BLaER1 (cell line): Measurements from ENCODE around the gene SPN.
"Not testable (repeated sequence)": the region's sequence is repeated elsewhere in the genome, so short reads cannot be mapped to it uniquely, and the experiment has no call there.

Experiments used
- H3K27ac ChIP-seq: shearing (Covaris generic); formaldehyde crosslinking; 2 replicates; pipeline ENCODE4 v1.8.1; 2022
- H3K27me3 ChIP-seq: shearing (Covaris generic); formaldehyde crosslinking; 2 replicates; pipeline ENCODE4 v1.8.1; 2022
- H3K36me3 ChIP-seq: shearing (Covaris generic); formaldehyde crosslinking; 2 replicates; pipeline ENCODE4 v1.8.1; 2022
- H3K4me1 ChIP-seq: shearing (Covaris generic); formaldehyde crosslinking; 2 replicates; pipeline ENCODE4 v1.8.1; 2022
- H3K4me2 ChIP-seq: shearing (Covaris generic); formaldehyde crosslinking; 2 replicates; pipeline ENCODE4 v1.8.1; 2022
- H3K4me3 ChIP-seq: shearing (Covaris generic); formaldehyde crosslinking; 2 replicates; pipeline ENCODE4 v1.8.1; 2022
- H3K9ac ChIP-seq: shearing (Covaris generic); formaldehyde crosslinking; 2 replicates; pipeline ENCODE4 v1.8.1; 2022
- H3K9me3 ChIP-seq: shearing (Covaris generic); formaldehyde crosslinking; 2 replicates; pipeline ENCODE4 v1.8.1; 2022
- H4K20me1 ChIP-seq: shearing (Covaris generic); formaldehyde crosslinking; 2 replicates; pipeline ENCODE4 v1.8.1; 2022
- Cebpa-rat ChIP-seq: shearing (Covaris generic); IDR thresholded peaks from 2 replicates; pipeline ENCODE4 v1.8.1; 2022

The SPN gene

DNA sequence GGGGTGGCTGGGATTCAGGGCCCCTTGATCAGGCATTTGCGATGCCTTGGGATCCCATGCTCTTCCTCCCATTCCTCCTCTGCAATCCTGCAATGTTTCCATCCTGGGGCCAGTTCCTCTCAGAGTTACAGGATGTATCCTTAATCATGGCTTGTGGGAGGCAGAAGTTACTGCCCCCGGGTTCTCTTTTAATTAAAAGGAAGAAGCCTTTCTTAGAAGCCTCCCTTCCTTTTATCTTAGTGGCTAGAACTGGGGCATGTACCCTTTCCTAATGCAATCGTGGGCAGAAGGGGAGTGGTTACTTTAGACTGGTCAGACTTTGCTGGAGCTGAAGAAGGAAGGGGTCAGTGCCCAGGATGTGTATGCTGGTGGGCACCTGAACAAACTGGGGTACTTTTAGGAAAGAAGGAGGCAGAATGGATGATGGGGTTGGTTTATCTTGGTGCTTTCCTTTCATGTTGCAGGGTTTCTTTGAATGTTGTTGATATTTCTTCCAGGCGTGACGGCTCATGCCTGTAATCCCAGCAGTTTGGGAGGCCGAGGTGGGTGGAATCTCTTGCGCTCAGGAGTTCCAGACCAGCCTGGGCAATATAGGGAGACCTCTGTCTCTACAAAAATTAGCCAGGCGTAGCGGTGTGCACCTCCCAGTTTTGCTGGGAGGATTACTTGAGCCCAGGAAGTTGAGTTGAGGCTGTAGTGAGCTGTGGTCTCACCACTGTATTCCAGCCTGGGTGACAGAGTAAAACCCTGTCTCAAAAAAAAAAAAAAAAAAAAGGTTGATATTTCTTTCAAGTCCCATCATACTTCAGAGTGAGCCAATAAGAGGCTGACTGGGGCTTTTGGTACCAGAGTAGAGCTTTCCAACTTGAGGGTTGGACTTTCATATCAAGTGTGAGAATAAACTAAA, 13.2 kb upstream of the SPN start:
- Histone ChIP-seq H3K27me3 (no peaks in the 10 kb centered on the region), H3K36me3 (no peaks in the 10 kb centered on the region), H3K4me3 (no peak overlapping the region), H3K4me2 (peak overlapping the region; percentile 19), H3K27ac (peak overlapping the region; percentile 38; the same call in 1 of the 2 replicates), H3K9ac (no peak overlapping the region), H3K9me3 (no peaks in the 10 kb centered on the region), H3K4me1 (peaks cover 57% of the 10 kb centered on the region), H4K20me1 (no peaks in the 10 kb centered on the region)
- TF ChIP-seq Cebpa-rat: no peak

DNA sequence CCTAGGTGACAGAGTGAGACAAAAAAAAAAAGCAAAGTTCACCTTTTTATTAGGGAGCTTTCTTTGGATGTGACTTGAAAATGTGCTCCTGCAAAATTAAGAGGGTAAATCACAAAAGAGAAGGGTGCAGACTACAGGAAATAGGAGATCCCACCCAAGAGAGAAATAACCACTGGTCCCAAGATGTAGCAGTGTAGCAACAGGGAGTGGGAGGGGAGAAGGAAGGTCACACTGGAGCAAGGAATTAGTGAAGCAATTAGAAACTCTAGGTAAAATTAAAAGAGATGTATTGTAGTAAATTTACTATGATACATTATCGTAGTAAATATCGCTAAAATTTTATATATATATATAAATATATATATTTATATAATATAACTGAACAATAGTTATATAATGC, 12.3 kb upstream of the SPN start:
- Histone ChIP-seq H3K4me3 (no peak overlapping the region), H3K9ac (no peak overlapping the region), H3K27ac (no peak overlapping the region), H4K20me1 (no peaks in the 10 kb centered on the region), H3K27me3 (no peaks in the 10 kb centered on the region), H3K4me2 (no peak overlapping the region), H3K4me1 (peaks cover 53% of the 10 kb centered on the region), H3K9me3 (no peaks in the 10 kb centered on the region), H3K36me3 (no peaks in the 10 kb centered on the region)
- no peak for TF ChIP-seq Cebpa-rat

DNA sequence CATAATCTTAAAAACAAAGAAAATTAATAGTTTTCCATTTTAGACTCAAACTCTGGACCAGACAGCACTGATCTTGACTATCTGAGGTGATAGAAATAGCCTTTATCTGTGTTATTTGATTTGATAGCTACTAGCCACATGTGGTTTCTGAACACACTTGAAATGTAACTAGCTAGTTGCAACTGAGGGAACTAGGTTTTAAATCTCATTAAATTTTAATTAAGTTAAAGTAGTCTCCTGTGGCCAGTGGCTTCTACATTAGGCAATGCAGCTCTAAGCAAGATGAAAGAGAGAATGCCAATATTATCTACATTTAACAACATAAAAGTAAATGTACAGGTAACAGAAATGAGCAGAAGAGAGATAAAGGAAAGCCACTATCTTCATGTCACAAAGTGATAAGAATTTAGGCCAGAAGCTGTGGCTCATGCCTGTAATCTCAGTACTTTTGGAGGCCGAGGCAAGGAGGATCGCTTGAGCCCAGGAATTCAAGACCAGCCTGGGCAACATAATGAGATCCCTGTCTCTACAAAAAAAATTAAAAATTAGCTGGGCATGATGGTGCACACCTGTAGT, 11.2 kb upstream of the SPN start:
- no peak for TF ChIP-seq Cebpa-rat
- no peaks in the 10 kb centered on the region for H3K9me3 ChIP-seq
- no peak overlapping the region for H3K27ac ChIP-seq
- H3K4me3 ChIP-seq: no peak overlapping the region
- peaks cover 55% of the 10 kb centered on the region for H3K4me1 ChIP-seq
- no peak overlapping the region for H3K4me2 ChIP-seq
- H3K36me3 ChIP-seq: no peaks in the 10 kb centered on the region
- no peaks in the 10 kb centered on the region for H3K27me3 ChIP-seq
- H4K20me1 ChIP-seq: no peaks in the 10 kb centered on the region
- H3K9ac ChIP-seq: no peak overlapping the region

DNA sequence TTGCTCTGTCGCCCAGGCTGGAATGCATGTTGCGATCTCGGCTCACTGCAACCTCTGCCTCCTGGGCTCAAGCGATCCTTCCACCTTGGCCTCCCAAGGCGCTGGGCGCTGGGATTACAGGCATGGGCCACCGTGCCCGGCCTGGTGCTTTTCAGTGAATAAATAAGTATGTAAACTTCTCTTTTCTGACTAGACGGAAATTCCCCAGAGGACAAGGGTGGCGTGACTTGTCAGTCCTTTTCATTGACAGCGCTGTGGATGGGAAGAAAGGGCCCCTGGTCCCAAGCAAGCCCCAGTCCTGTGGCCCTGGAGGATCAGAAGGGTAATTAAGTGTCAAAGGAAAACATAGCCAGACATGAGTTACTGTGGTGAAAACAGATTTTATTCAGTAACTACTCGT, 9.6 kb upstream of the SPN start:
- no peak overlapping the region for H3K4me3 ChIP-seq
- no peaks in the 10 kb centered on the region for H4K20me1 ChIP-seq
- peak overlapping the region; percentile 81 for H3K4me2 ChIP-seq
- H3K27ac ChIP-seq: peak overlapping the region; percentile 26; the same call in 1 of the 2 replicates
- no peaks in the 10 kb centered on the region for H3K36me3 ChIP-seq
- peaks cover 63% of the 10 kb centered on the region for H3K4me1 ChIP-seq
- no peaks in the 10 kb centered on the region for H3K9me3 ChIP-seq
- TF ChIP-seq Cebpa-rat: no peak
- peak overlapping the region; percentile 45; the same call in 1 of the 2 replicates for H3K9ac ChIP-seq
- H3K27me3 ChIP-seq: no peaks in the 10 kb centered on the region

DNA sequence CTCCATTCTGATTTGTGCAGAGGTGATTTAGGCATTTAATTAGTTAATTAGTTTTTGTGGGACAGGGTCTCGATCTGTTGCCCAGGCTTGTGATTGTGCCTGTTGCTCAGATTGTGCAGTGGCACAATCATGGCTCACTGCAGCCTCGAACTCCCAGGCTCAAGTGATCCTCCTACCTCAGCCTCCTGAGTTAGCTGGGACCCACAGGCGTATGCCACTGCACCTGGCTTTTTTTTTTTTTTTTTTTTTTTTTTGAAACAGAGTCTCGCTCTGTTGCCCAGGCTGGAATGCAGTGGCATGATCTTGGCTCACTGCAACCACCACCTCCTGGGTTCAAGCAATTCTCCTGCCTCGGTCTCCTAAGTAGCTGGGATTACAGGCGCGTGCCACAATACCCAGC, 9.2 kb upstream of the SPN start:
- Histone ChIP-seq H3K4me2 (peak overlapping the region; percentile 81), H3K4me1 (peaks cover 67% of the 10 kb centered on the region), H3K27ac (0 out of 2 replicates have a peak overlapping the region, but pooled peaks have one; percentile 26), H3K9ac (peak overlapping the region; percentile 45; the same call in 1 of the 2 replicates)
- not testable (repeated sequence) for H4K20me1 ChIP-seq, H3K27me3 ChIP-seq, H3K36me3 ChIP-seq, H3K9me3 ChIP-seq, H3K4me3 ChIP-seq

DNA sequence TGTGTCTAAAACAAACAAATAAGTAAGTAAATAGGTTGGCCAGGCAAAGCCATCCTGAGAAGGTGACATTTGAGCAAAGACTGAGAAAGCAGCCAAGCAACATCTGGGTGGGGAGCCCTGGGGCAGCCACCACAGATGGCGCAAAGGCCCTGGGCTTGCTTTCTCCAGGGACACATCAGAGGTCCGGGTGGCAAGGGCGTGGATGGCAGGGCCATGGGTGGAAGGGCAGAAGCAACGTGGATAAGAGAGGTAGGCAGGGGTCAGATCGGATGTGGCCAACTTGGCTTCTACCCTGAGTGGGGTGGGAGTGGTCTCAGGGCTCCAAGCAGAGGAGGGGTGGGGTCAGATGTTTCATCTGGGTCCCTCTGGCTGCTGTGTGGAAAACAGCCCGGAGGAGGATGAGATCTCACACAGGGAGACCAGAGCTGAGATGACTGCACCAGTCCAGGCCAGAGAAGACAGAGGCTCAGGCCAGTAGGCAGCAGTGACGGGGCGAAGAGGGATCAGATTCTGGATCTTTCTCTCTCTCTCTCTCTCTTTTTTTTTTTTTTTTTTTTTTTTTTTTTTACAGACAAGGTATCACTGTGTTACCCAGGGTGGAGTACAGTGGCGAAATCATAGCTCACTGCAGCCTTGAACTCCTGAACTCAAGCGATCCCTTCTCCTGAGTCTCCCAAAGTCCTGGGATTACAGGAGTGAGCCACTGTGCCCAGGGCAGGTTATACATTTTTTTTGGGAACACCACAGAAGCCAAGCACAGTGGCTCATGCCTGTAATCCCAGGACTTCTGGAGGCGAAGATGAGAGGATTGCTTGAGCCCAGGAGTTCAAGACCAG, 6.1 kb upstream of the SPN start:
- Histone ChIP-seq H3K9me3 (no peaks in the 10 kb centered on the region), H3K4me2 (peak overlapping the region; percentile 17; the same call in 1 of the 2 replicates), H3K27ac (0 out of 2 replicates have a peak overlapping the region, but pooled peaks have one; percentile 8), H3K4me3 (no peak overlapping the region), H3K9ac (no peak overlapping the region), H3K36me3 (no peaks in the 10 kb centered on the region), H4K20me1 (no peaks in the 10 kb centered on the region), H3K4me1 (peaks cover 69% of the 10 kb centered on the region), H3K27me3 (no peaks in the 10 kb centered on the region)
- no peak for TF ChIP-seq Cebpa-rat

DNA sequence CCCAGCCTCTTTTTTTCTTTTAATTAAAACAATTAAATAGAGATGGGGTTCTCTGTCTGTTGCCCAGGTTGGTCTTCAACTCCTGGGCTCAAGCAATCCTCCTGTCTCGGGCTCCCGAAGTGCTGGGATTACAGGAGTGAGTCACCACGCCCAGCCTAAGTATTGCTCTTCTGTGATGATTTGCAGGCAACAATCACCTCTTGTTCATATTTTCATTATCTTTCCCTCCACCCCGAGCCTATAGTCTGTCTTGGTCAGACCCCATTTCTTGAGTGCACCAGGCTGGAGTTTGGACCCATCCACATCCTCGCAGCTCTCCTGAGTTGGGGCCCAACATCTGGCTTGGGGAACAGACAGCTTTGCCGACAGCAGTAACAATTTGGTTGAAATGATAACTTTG, 4.3 kb upstream of the SPN start:
- no peaks in the 10 kb centered on the region for H3K27me3 ChIP-seq
- TF ChIP-seq Cebpa-rat: no peak
- no peak overlapping the region for H3K4me2 ChIP-seq
- no peak overlapping the region for H3K27ac ChIP-seq
- no peak overlapping the region for H3K9ac ChIP-seq
- H3K9me3 ChIP-seq: no peaks in the 10 kb centered on the region
- no peaks in the 10 kb centered on the region for H4K20me1 ChIP-seq
- no peaks in the 10 kb centered on the region for H3K36me3 ChIP-seq
- no peak overlapping the region for H3K4me3 ChIP-seq
- peaks cover 65% of the 10 kb centered on the region for H3K4me1 ChIP-seq

DNA sequence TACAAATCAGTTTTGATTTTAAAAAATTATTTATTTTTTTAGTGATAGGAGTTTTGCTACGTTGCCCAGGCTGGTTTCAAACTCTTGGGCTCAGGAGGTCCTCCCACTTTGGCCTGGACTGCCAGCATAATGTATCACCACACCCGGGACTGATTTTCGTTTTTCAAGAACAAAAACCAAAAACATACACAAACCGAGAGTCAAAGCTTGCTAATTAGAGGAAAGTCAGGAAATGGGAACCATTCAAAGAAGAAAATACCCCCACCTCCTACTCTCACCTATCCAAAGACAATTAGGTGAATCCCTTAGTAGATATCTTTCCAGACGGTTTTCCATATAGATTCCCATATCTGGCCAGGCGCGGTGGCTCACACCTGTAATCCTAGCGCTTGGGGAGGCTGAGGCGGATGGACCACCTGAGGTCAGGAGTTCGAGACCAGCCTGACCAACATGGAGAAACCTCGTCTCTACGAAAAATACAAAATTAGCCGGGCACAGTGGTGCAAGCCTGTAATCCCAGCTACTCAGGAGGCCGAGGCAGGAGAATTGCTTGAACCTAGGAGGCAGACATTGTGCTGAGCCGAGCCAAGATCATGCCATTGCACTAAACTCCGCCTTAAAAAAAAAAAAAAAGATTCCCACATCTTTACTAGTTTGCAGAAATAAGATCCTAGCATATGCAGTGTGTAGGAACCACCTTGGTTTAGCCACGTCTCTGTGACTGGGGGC, 883 bp upstream of the SPN start:
- no peak for TF ChIP-seq Cebpa-rat
- H3K4me1 ChIP-seq: peaks cover 54% of the 10 kb centered on the region
- peak overlapping the region; percentile 95 for H3K9ac ChIP-seq
- H3K36me3 ChIP-seq: 0 out of 2 replicates have a peak, but pooled peaks cover 15% of the 10 kb centered on the region
- peak overlapping the region; percentile 97 for H3K27ac ChIP-seq
- peak overlapping the region; percentile 96 for H3K4me2 ChIP-seq
- H3K27me3 ChIP-seq: no peaks in the 10 kb centered on the region
- no peaks in the 10 kb centered on the region for H3K9me3 ChIP-seq
- peak overlapping the region; percentile 84 for H3K4me3 ChIP-seq
- H4K20me1 ChIP-seq: peaks cover 11% of the 10 kb centered on the region

DNA sequence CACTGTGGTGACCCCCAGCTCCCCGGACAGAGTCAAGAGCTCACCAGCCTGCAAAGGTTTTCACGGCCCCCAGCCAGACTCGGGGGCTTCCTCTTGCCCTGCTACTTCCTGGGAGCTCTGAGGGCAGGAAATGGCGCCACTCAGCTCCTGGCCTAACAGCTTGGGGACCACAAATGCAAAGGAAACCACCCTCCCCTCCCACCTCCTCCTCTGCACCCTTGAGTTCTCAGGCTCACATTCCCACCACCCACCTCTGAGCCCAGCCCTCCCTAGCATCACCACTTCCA, 375 bp upstream of the SPN start:
- H3K27ac ChIP-seq: peak overlapping the region; percentile 97
- TF ChIP-seq Cebpa-rat: no peak
- no peaks in the 10 kb centered on the region for H3K9me3 ChIP-seq
- peak overlapping the region; percentile 95 for H3K9ac ChIP-seq
- H3K4me1 ChIP-seq: peaks cover 55% of the 10 kb centered on the region
- H3K4me3 ChIP-seq: peak overlapping the region; percentile 84
- no peaks in the 10 kb centered on the region for H3K27me3 ChIP-seq
- H4K20me1 ChIP-seq: peaks cover 16% of the 10 kb centered on the region
- peak overlapping the region; percentile 96 for H3K4me2 ChIP-seq
- H3K36me3 ChIP-seq: peaks cover 19% of the 10 kb centered on the region
